Measurements from ENCODE around the gene ARHGAP29. TPM values are rescaled to one million over a fixed set of nuclear protein-coding genes. Genes with fewer than 3 reads are reported as not detected.
A peak's percentile ranks its signal among the peaks of the same experiment; 100 is the strongest.

Gene ARHGAP29
- total RNA-seq, 4 donors from 2014 or later, result 18.4 to 40.2 (median 23.7) TPM

GRCh38 chr1:94253456-94254017, 16.2 kb upstream of the ARHGAP29 start:
- H3K27ac ChIP-seq (replicated peaks in 1 of 4), result no peak overlapping the region
- H3K4me1 ChIP-seq, result peaks cover 3 to 5% (median 5%) of the 10 kb centered on the region in 4 donors
- WGBS, result 94% methylated on average over 9 of the region's 9 CpGs
- TF ChIP-seq EP300 (IDR thresholded peaks at IDR 0.05), result no peak
- TF ChIP-seq POLR2AphosphoS5 (IDR thresholded peaks at IDR 0.05), result no peak
- no peak for TF ChIP-seq CTCF (IDR thresholded peaks at IDR 0.05)
- no peak for TF ChIP-seq POLR2A (IDR thresholded peaks at IDR 0.05; ENCODE audit: low read depth)
- H3K36me3 ChIP-seq, result no peaks in the 10 kb centered on the region
- H3K27me3 ChIP-seq, result no peaks in the 10 kb centered on the region
- no peak for DNase-seq (ENCODE audit: extremely low spot score)
- no peak overlapping the region for H3K4me3 ChIP-seq
- H3K9me3 ChIP-seq, result no peaks in the 10 kb centered on the region
- intact Hi-C loops (cut with DNase I), result no loop called here

GRCh38 chr1:94250341-94250740, 13.0 kb upstream of the ARHGAP29 start:
- H3K27me3 ChIP-seq, result peaks cover 0 to 11% (median 0%) of the 10 kb centered on the region in 4 donors
- no peak for DNase-seq (ENCODE audit: extremely low spot score)
- H3K27ac ChIP-seq (replicated peaks in 1 of 4), result no peak overlapping the region
- no peak overlapping the region for H3K4me3 ChIP-seq
- H3K36me3 ChIP-seq, result no peaks in the 10 kb centered on the region
- 86% methylated on average over 3 of the region's 3 CpGs for WGBS
- TF ChIP-seq POLR2A (IDR thresholded peaks at IDR 0.05; ENCODE audit: low read depth) (no peak), POLR2AphosphoS5 (IDR thresholded peaks at IDR 0.05) (no peak), CTCF (IDR thresholded peaks at IDR 0.05) (no peak), EP300 (IDR thresholded peaks at IDR 0.05) (no peak)
- H3K4me1 ChIP-seq, result peaks cover 5 to 20% (median 16%) of the 10 kb centered on the region in 4 donors
- no peaks in the 10 kb centered on the region for H3K9me3 ChIP-seq
- intact Hi-C loops (cut with DNase I), result no loop called here

GRCh38 chr1:94248956-94249688, 11.7 kb upstream of the ARHGAP29 start:
- peaks cover 0 to 1% (median 0%) of the 10 kb centered on the region in 4 donors for H3K9me3 ChIP-seq
- H3K4me1 ChIP-seq, result peaks cover 5 to 20% (median 16%) of the 10 kb centered on the region in 4 donors
- no peak for DNase-seq (ENCODE audit: extremely low spot score)
- H3K27me3 ChIP-seq, result peaks cover 0 to 11% (median 0%) of the 10 kb centered on the region in 4 donors
- H3K36me3 ChIP-seq, result no peaks in the 10 kb centered on the region
- H3K4me3 ChIP-seq, result no peak overlapping the region
- H3K27ac ChIP-seq (replicated peaks in 1 of 4), result no peak overlapping the region
- 96% methylated on average over 11 of the region's 11 CpGs for WGBS
- TF ChIP-seq EP300 (IDR thresholded peaks at IDR 0.05) (no peak), POLR2AphosphoS5 (IDR thresholded peaks at IDR 0.05) (no peak), CTCF (IDR thresholded peaks at IDR 0.05) (no peak), POLR2A (IDR thresholded peaks at IDR 0.05; ENCODE audit: low read depth) (no peak)
- intact Hi-C loops (cut with DNase I), result no loop called here

- DNase-seq (ENCODE audit: extremely low spot score), result no peak
- 1% methylated on average over 64 of the region's 103 CpGs for WGBS
- Histone ChIP-seq H3K4me1 (peaks cover 5 to 20% (median 16%) of the 10 kb centered on the region in 4 donors), H3K9me3 (peaks cover 0 to 16% (median 0%) of the 10 kb centered on the region in 4 donors), H3K27me3 (peaks cover 0 to 11% (median 0%) of the 10 kb centered on the region in 4 donors), H3K27ac (replicated peaks in 1 of 4) (peak overlapping the region; percentile 77 to 85 (median 78)), H3K36me3 (no peaks in the 10 kb centered on the region), H3K4me3 (peak overlapping the region; percentile 76 to 83 (median 80))
- intact Hi-C loops (cut with DNase I), result no loop called here
- TF ChIP-seq POLR2AphosphoS5 (IDR thresholded peaks at IDR 0.05) (peak; percentile 61 to 81), POLR2A (IDR thresholded peaks at IDR 0.05; ENCODE audit: low read depth) (no peak), EP300 (IDR thresholded peaks at IDR 0.05) (no peak)
These were observed 10.0 kb upstream of the ARHGAP29 start for GRCh38 chr1:94247138-94248094.
